Subcutaneous abdominal adipose tissue (tissue), 5 donors: ENCODE results near the gene SUN3.
A peak's percentile ranks its signal among the peaks of the same experiment; 100 is the strongest.

Experiments used
- H3K27ac ChIP-seq: one replicate; pipeline ENCODE4 v1.7.0; 2013; ENCODE audit warnings: low read depth, mild to moderate bottlenecking, inconsistent platforms, low read length, moderate library complexity
- H3K27me3 ChIP-seq, 5 donors: one replicate each; pipeline ENCODE4 v1.7.0; 2013; ENCODE audit warnings: low read length in 5 of 5, inconsistent platforms in 1 of 5; ENCODE audit not compliant: control insufficient read depth in 5 of 5, insufficient read depth in 4 of 5
- H3K36me3 ChIP-seq, 5 donors: one replicate each; pipeline ENCODE4 v1.7.0; 2013; ENCODE audit warnings: low read length in 5 of 5; ENCODE audit not compliant: control insufficient read depth in 5 of 5, insufficient read depth in 5 of 5
- H3K4me1 ChIP-seq, 5 donors: one replicate each; pipeline ENCODE4 v1.7.0; 2013; ENCODE audit warnings: low read length in 5 of 5, mild to moderate bottlenecking in 3 of 5, moderate library complexity in 1 of 5; ENCODE audit not compliant: control insufficient read depth in 5 of 5, insufficient read depth in 5 of 5
- H3K4me3 ChIP-seq, 5 donors: one replicate each; pipeline ENCODE4 v1.7.0; 2013; ENCODE audit warnings: low read length in 5 of 5, low read depth in 1 of 5
- H3K9ac ChIP-seq, 5 donors: one replicate each; pipeline ENCODE4 v1.7.0; 2013; ENCODE audit warnings: low read length in 5 of 5, mild to moderate bottlenecking in 4 of 5, moderate library complexity in 3 of 5
- H3K9me3 ChIP-seq, 5 donors: one replicate each; pipeline ENCODE4 v1.7.0; 2013; ENCODE audit warnings: low read length in 5 of 5; ENCODE audit not compliant: control insufficient read depth in 5 of 5
- donor health status: healthy.
- donor health status: healthy.
- donor health status: healthy.
- donor health status: healthy.
- donor health status: healthy.

SUN3 gene

DNA sequence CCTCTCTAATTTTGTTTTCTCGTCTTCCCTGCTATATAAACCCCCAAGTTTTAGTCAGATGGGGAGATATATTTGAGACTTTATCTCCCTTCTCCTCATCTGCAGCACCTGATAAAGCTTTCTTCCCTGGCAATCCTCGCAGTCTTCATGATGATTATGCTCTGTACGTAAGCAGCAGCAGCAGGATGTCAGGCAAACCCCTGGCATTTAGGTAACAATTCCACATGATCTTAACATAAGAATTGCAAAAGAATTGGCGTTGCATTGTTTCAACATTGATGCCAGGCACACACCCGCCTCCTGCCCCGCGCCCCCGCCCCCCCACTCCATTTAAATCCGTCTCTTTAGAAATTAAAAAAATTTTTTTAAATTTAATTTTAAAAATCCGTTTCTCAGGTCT lies 86.8 kb downstream of the SUN3 start:
- H3K27ac ChIP-seq: peak overlapping the region; percentile 90
- no peaks in the 10 kb centered on the region for H3K9me3 ChIP-seq
- peaks cover 0 to 9% (median 0%) of the 10 kb centered on the region in 5 donors for H3K36me3 ChIP-seq
- H3K4me1 ChIP-seq: peaks cover 4 to 76% (median 15%) of the 10 kb centered on the region in 5 donors
- peak overlapping the region in 1 of 5 donors; percentile 38 for H3K9ac ChIP-seq
- no peaks in the 10 kb centered on the region for H3K27me3 ChIP-seq
- H3K4me3 ChIP-seq: no peak overlapping the region

DNA sequence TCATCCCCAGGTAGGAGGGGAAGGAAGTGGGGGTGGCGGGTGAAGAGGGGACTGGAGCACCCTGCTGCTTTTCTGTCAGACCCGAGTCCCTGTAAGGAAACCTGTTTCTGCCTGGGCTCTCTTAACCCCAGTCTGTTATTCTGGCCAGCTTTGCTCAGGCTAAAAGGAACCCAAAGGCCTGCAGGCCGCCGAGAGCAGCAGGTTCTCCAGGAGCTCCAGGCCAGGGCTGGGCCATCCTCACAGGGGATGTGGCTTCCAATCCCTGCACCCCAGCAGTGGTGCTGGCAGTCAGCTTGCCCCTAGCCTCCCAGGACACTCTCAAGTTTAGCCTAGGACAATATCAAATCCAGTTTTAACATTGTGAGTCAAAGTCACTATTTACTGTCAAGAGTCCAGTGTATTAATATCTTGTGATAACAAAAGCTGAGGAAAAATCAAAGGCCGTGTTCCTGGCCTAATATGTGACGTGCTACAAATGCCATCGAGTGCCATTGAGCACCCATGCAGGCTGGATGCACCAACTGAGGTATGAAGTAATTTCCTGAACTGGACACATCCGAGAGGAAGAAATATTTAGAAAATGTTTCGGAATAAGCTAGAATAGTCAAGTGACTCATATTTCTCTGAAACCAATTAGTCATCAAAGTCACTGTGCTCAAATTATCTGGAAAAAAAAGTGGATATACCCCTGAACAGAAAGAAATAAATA lies 87.6 kb downstream of the SUN3 start:
- peaks cover 0 to 9% (median 0%) of the 10 kb centered on the region in 5 donors for H3K36me3 ChIP-seq
- peak overlapping the region in 1 of 5 donors; percentile 29 for H3K4me3 ChIP-seq
- H3K27me3 ChIP-seq: no peaks in the 10 kb centered on the region
- H3K27ac ChIP-seq: peak overlapping the region; percentile 90
- peak overlapping the region in 4 of 5 donors; percentile 22 to 72 (median 63) for H3K9ac ChIP-seq
- peaks cover 4 to 68% (median 15%) of the 10 kb centered on the region in 5 donors for H3K4me1 ChIP-seq
- no peaks in the 10 kb centered on the region for H3K9me3 ChIP-seq

DNA sequence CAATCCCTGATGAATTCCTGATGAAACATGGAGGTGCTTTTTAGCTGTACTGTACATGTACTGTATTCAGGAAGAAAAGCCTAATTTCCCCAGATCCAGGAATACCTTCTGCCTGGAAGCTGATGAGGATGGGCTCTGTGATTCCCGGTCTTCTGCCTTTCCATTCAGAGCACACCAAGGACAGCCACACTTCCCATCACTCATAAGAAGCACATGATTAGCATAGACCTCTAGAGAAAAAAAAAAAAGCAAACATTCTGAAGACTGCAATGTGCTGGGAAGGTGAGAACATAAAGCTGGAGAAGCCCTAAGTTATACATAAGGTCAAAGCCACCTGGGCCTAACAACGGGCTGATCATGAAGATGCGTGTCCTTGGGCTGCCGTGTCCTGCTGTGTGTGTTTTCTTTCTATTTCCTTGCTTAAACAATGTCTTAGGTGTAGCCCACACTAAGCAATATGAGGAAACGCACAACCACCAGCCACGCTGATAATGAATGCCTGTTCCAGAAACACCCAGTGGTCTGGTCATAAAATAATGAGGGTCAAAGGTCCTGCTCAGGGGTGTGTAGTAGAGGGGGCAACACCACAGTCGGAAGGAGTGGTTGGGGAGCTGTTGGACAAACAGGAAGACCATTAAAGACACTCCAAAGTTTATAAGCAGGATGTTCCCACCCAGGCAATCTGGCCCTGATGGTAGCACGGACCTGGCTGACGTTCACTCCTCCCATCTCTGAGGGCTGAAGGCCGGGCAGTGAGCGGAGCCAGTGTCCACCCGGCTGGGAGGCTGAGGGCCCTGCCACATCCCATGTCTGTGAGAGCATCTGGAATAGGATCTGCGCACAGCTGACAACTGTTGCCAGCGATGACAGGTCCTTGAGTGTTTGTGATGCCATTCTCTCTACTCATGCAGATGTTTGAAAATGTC lies 88.6 kb downstream of the SUN3 start:
- Histone ChIP-seq H3K27me3 (no peaks in the 10 kb centered on the region), H3K9ac (peak overlapping the region in 1 of 5 donors; percentile 72), H3K27ac (peak overlapping the region; percentile 90), H3K9me3 (no peaks in the 10 kb centered on the region), H3K4me3 (peak overlapping the region in 2 of 5 donors; percentile 8 to 29), H3K36me3 (peaks cover 0 to 12% (median 0%) of the 10 kb centered on the region in 5 donors), H3K4me1 (peaks cover 4 to 59% (median 13%) of the 10 kb centered on the region in 5 donors)

DNA sequence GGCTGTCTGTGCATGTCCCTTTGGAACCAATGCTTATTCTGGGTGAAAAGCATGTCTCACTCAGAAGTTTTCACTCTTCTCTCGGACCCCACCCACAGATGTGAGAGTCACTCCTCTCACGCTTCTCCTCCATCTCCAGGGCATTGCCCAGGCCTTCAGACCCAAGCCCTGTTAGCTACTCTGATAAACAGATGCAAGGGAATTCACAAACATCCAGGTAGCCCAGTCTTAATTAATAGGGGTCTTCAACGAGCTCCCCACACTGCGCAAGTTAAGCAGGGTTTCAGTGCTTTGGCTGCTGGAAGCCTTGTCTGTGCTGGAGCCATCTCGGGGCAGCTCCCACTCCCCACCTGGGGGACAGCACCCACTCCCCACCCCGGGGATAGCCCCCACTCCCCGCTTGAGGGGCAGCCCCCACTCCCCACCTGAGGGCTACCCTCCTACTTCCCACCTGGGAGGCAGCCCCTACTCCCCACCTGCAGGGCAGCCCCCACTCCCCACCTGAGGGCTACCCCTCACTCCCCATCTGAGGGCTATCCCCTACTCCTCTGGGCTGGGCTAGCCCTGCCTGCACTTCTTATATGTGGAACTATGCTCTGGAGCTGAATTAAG lies 89.4 kb downstream of the SUN3 start:
- peaks cover 4 to 52% (median 9%) of the 10 kb centered on the region in 5 donors for H3K4me1 ChIP-seq
- peaks cover 0 to 16% (median 0%) of the 10 kb centered on the region in 5 donors for H3K36me3 ChIP-seq
- H3K27me3 ChIP-seq: no peaks in the 10 kb centered on the region
- peak overlapping the region; percentile 90 for H3K27ac ChIP-seq
- H3K9ac ChIP-seq: no peak overlapping the region
- no peak overlapping the region for H3K4me3 ChIP-seq
- no peaks in the 10 kb centered on the region for H3K9me3 ChIP-seq

DNA sequence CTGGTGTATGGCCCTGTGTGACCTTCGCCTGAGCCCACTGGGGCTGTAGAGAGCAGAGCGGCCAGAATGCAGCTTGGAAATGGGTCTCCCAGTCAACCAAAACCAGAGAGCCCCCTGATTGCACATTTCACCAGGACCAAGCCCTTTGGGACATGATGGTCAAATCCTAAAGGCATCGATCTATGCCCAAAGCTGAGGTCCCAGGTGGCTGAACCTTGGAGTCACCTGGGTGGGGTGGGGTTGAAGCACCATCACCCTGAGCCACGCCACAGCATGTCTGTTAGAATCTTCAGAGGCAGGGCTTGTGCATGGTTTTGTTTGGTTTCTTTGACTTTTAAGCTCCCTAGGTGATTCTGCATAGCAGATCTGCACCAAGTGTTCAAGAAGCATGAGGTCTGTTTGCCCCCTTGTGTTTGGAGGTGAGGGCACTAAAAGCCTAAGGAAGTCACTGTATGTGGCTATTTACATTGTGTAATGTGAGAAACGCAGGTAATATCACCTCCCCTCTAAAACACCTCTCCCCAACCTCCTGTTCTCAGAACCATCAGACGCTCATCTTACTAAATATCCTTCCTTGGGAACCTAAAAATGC lies 90.2 kb downstream of the SUN3 start:
- no peak overlapping the region for H3K27ac ChIP-seq
- H3K4me1 ChIP-seq: peaks cover 4 to 44% (median 8%) of the 10 kb centered on the region in 5 donors
- H3K36me3 ChIP-seq: peaks cover 0 to 19% (median 0%) of the 10 kb centered on the region in 5 donors
- no peak overlapping the region for H3K4me3 ChIP-seq
- H3K9me3 ChIP-seq: no peaks in the 10 kb centered on the region
- H3K27me3 ChIP-seq: no peaks in the 10 kb centered on the region
- no peak overlapping the region for H3K9ac ChIP-seq

DNA sequence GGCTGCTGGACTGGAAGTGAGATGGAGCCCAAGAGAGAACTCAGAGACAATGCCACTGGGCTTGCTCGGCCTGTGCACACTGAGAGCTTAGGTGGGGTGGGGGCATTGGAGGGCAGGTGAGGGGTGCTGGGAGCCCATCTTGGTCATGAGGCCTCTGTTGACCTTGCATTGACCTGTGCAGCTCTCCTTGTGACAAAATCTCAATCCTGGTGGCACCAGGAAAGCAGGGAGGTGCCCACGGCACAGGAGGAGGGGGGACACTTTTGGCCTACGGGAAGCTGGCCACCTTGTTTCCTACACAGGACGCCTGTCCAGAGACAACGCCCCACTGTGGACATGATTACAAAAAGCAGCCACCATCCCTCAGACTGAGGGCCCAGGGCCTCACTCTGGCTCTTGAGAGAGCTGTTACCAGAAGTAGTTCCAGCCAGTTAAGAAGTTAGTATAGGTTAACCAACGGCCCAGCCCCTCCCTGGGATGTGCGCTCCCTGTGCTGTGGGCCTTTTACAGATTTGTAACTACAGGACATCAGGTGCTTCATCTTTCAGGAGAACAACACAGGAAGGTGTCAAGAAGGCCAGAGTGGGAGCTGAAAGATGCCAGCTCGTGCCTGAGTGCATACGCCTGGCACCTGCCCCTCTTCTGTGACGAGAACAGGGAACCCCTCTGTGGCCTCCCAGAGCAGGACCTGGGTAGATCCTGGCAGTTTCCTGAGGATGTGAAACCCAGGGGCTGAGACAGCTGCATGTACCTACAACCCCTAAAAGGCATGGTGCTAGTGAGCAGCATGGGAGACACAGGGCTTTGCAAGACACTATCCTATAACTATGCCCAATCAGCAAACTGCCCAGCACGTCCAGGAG lies 91.0 kb downstream of the SUN3 start:
- Histone ChIP-seq H3K36me3 (peaks cover 0 to 19% (median 0%) of the 10 kb centered on the region in 5 donors), H3K27me3 (no peaks in the 10 kb centered on the region), H3K9me3 (no peaks in the 10 kb centered on the region), H3K4me3 (no peak overlapping the region), H3K4me1 (peaks cover 4 to 38% (median 8%) of the 10 kb centered on the region in 5 donors), H3K27ac (no peak overlapping the region), H3K9ac (no peak overlapping the region)
